Measurements from ENCODE around the gene ADH5.
"Not testable (repeated sequence)": the region's sequence is repeated elsewhere in the genome, so short reads cannot be mapped to it uniquely, and the experiment has no call there.

The ADH5 gene

GRCh38 chr4:99078336-99078735 lies 10.3 kb downstream of the ADH5 start:
- Histone ChIP-seq H2AFZ (ENCODE audit: low read depth, low read length) (no peak overlapping the region), H3K36me3 (ENCODE audit: insufficient read depth, low read length) (peaks cover 92% of the 10 kb centered on the region), H3K4me1 (ENCODE audit: insufficient read depth, low read length) (no peaks in the 10 kb centered on the region)

GRCh38 chr4:99077177-99077576 lies 11.4 kb downstream of the ADH5 start:
- no peak overlapping the region for H3K4me3 ChIP-seq (ENCODE audit: low read length)
- H3K4me1 ChIP-seq (ENCODE audit: insufficient read depth, low read length): no peaks in the 10 kb centered on the region
- no peaks in the 10 kb centered on the region for H3K9me3 ChIP-seq (ENCODE audit: low read length)
- no peaks in the 10 kb centered on the region for H3K27me3 ChIP-seq (ENCODE audit: insufficient read depth, low read length)
- no peak overlapping the region for H2AFZ ChIP-seq (ENCODE audit: low read depth, low read length)
- peaks cover 90% of the 10 kb centered on the region for H3K36me3 ChIP-seq (ENCODE audit: insufficient read depth, low read length)

More at GRCh38 chr4:99078336-99078735, 10.3 kb downstream of the ADH5 start:
- H3K9me3 ChIP-seq (ENCODE audit: low read length): no peaks in the 10 kb centered on the region
- H3K4me3 ChIP-seq (ENCODE audit: low read length): no peak overlapping the region
- no peaks in the 10 kb centered on the region for H3K27me3 ChIP-seq (ENCODE audit: insufficient read depth, low read length)

GRCh38 chr4:99076292-99076976 lies 12.2 kb downstream of the ADH5 start:
- H3K36me3 ChIP-seq (ENCODE audit: insufficient read depth, low read length): peaks cover 90% of the 10 kb centered on the region

GRCh38 chr4:99074816-99075215 lies 13.8 kb downstream of the ADH5 start:
- Histone ChIP-seq H3K4me1 (ENCODE audit: insufficient read depth, low read length) (no peaks in the 10 kb centered on the region), H2AFZ (ENCODE audit: low read depth, low read length) (no peak overlapping the region), H3K4me3 (ENCODE audit: low read length) (no peak overlapping the region), H3K9me3 (ENCODE audit: low read length) (no peaks in the 10 kb centered on the region), H3K36me3 (ENCODE audit: insufficient read depth, low read length) (peaks cover 89% of the 10 kb centered on the region), H3K27me3 (ENCODE audit: insufficient read depth, low read length) (no peaks in the 10 kb centered on the region)

More at GRCh38 chr4:99076292-99076976, 12.2 kb downstream of the ADH5 start:
- Histone ChIP-seq H3K9me3 (ENCODE audit: low read length) (no peaks in the 10 kb centered on the region), H3K27me3 (ENCODE audit: insufficient read depth, low read length) (no peaks in the 10 kb centered on the region), H3K4me3 (ENCODE audit: low read length) (no peak overlapping the region), H2AFZ (ENCODE audit: low read depth, low read length) (no peak overlapping the region), H3K4me1 (ENCODE audit: insufficient read depth, low read length) (no peaks in the 10 kb centered on the region)

GRCh38 chr4:99071159-99071558 lies 17.4 kb downstream of the ADH5 start:
- Histone ChIP-seq H3K4me3 (ENCODE audit: low read length) (no peak overlapping the region), H3K36me3 (ENCODE audit: insufficient read depth, low read length) (peaks cover 79% of the 10 kb centered on the region), H3K4me1 (ENCODE audit: insufficient read depth, low read length) (no peaks in the 10 kb centered on the region), H3K27me3 (ENCODE audit: insufficient read depth, low read length) (no peaks in the 10 kb centered on the region), H2AFZ (ENCODE audit: low read depth, low read length) (no peak overlapping the region), H3K9me3 (ENCODE audit: low read length) (no peaks in the 10 kb centered on the region)

DNA sequence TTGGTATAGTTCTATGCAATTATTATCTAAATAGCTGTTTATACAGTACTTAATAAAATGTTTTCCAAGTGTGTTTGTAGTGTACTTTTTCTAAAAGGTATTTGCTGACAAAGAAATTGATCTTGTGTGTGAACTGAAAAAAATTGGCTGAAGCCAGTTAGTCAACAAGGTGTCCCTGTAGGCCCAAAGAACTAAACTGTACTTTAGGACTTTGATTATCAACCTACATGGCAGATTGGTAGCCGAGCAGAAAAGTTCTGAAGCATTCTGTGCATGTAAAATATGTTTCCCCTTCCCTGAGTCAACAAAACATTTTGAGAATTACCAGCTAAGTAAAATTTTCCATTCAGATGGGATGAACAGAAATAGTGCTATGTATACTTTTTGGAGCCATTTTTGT lies 21.0 kb downstream of the ADH5 start:
- Histone ChIP-seq H3K36me3 (ENCODE audit: insufficient read depth, low read length) (peaks cover 48% of the 10 kb centered on the region), H3K4me3 (ENCODE audit: low read length) (no peak overlapping the region), H3K4me1 (ENCODE audit: insufficient read depth, low read length) (no peaks in the 10 kb centered on the region), H3K9me3 (ENCODE audit: low read length) (no peaks in the 10 kb centered on the region), H3K27me3 (ENCODE audit: insufficient read depth, low read length) (no peaks in the 10 kb centered on the region), H2AFZ (ENCODE audit: low read depth, low read length) (no peak overlapping the region)

- not testable (repeated sequence) for H3K4me3 ChIP-seq (ENCODE audit: low read length)
- peaks cover 41% of the 10 kb centered on the region for H3K36me3 ChIP-seq (ENCODE audit: insufficient read depth, low read length)
These were observed 23.1 kb downstream of the ADH5 start for GRCh38 chr4:99065521-99065920.

GRCh38 chr4:99062120-99062519 lies 26.5 kb downstream of the ADH5 start:
- peaks cover 38% of the 10 kb centered on the region for H3K36me3 ChIP-seq (ENCODE audit: insufficient read depth, low read length)
- H3K9me3 ChIP-seq (ENCODE audit: low read length): no peaks in the 10 kb centered on the region
- no peaks in the 10 kb centered on the region for H3K27me3 ChIP-seq (ENCODE audit: insufficient read depth, low read length)
- H3K4me3 ChIP-seq (ENCODE audit: low read length): no peak overlapping the region
- no peaks in the 10 kb centered on the region for H3K4me1 ChIP-seq (ENCODE audit: insufficient read depth, low read length)
- H2AFZ ChIP-seq (ENCODE audit: low read depth, low read length): no peak overlapping the region

More at GRCh38 chr4:99065521-99065920, 23.1 kb downstream of the ADH5 start:
- not testable (repeated sequence) for H2AFZ ChIP-seq (ENCODE audit: low read depth, low read length); H3K27me3 ChIP-seq (ENCODE audit: insufficient read depth, low read length); H3K4me1 ChIP-seq (ENCODE audit: insufficient read depth, low read length); H3K9me3 ChIP-seq (ENCODE audit: low read length)

DNA sequence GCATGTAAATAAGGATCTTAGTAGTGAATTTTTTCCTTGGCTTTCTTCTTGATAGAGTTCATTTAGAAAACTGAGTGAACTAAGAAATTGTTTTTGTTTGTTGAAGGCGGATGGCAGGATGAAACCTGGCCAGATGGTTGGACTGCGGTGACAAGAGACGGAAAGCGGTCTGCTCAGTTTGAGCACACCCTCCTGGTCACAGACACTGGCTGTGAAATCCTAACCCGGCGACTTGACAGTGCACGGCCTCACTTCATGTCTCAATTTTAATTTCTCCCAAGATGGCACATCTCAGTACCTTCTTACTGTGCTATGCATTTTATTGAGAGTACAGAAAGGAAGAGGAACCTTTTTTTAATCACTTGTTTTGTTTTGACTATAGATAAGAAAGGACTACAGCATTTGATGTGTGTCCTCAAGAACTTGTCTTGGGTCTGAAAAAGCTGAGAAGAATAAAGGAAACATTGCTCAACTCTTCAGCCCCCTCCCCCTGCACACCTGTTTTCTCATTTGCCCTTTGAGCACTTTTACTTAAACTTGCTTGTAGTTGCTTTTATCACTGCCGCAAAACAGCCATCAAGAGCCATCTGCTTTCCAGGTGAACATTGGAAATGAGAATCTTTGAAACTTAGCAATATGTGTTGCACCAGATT lies 27.4 kb downstream of the ADH5 start:
- Histone ChIP-seq H2AFZ (ENCODE audit: low read depth, low read length) (no peak overlapping the region), H3K27me3 (ENCODE audit: insufficient read depth, low read length) (no peaks in the 10 kb centered on the region), H3K9me3 (ENCODE audit: low read length) (no peaks in the 10 kb centered on the region), H3K4me1 (ENCODE audit: insufficient read depth, low read length) (no peaks in the 10 kb centered on the region), H3K36me3 (ENCODE audit: insufficient read depth, low read length) (peaks cover 38% of the 10 kb centered on the region), H3K4me3 (ENCODE audit: low read length) (no peak overlapping the region)

- Histone ChIP-seq H3K4me1 (ENCODE audit: insufficient read depth, low read length) (no peaks in the 10 kb centered on the region), H3K9me3 (ENCODE audit: low read length) (no peaks in the 10 kb centered on the region), H2AFZ (ENCODE audit: low read depth, low read length) (no peak overlapping the region), H3K27me3 (ENCODE audit: insufficient read depth, low read length) (no peaks in the 10 kb centered on the region), H3K36me3 (ENCODE audit: insufficient read depth, low read length) (peaks cover 38% of the 10 kb centered on the region), H3K4me3 (ENCODE audit: low read length) (no peak overlapping the region)
These were observed 29.0 kb downstream of the ADH5 start for GRCh38 chr4:99059550-99059949.

- Histone ChIP-seq H3K36me3 (ENCODE audit: insufficient read depth, low read length) (peaks cover 44% of the 10 kb centered on the region), H2AFZ (ENCODE audit: low read depth, low read length) (no peak overlapping the region), H3K4me3 (ENCODE audit: low read length) (no peak overlapping the region), H3K27me3 (ENCODE audit: insufficient read depth, low read length) (no peaks in the 10 kb centered on the region), H3K9me3 (ENCODE audit: low read length) (no peaks in the 10 kb centered on the region), H3K4me1 (ENCODE audit: insufficient read depth, low read length) (no peaks in the 10 kb centered on the region)
These were observed 30.4 kb downstream of the ADH5 start for GRCh38 chr4:99058228-99058627.

DNA sequence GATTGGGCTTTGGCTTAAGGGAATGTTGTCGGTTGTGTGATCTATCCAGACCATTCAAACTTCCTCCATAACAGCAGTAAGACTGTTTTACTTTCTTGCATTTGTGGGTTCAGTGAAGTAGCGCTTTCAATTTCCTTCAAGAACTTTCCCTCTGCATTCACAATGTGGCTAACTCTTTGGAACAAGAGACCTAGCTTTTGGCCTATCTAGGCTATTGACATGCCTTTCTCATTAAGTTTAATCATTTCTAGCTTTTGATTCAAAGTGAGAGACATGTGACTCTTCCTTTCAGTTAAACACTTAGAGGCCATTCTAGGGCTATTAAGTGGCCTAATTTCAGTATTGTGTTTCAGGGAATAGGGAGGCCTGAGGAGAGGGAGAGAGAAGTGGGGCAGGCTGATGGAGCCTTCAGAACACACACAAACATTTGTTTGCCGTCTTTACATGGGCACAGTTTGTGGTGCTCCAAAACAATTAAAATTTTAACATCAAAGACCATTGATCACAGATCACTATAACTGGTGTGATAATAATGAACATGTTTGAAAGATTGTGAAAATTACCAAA lies 34.1 kb downstream of the ADH5 start:
- Histone ChIP-seq H3K27me3 (ENCODE audit: insufficient read depth, low read length) (no peaks in the 10 kb centered on the region), H3K4me1 (ENCODE audit: insufficient read depth, low read length) (no peaks in the 10 kb centered on the region), H2AFZ (ENCODE audit: low read depth, low read length) (no peak overlapping the region), H3K36me3 (ENCODE audit: insufficient read depth, low read length) (peaks cover 59% of the 10 kb centered on the region), H3K4me3 (ENCODE audit: low read length) (no peak overlapping the region), H3K9me3 (ENCODE audit: low read length) (peaks cover 9% of the 10 kb centered on the region)

DNA sequence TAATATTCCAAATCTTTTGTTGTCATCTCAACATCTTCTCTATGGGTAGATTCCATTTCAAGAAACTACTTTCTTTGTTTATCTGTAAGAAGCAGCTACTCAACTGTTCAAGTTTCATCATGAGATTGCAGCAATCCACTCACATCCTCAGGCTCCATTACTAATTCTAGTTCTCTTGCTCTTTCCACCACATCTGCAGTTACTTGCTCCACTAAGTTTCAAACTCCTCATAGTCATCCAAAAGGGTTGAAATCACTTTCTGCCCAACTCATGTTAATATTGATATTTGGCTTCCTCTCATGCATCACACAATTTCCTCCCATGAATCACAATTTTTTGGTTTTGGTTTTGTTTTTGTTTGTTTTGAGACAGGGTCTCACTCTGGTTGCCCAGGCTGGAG lies 35.7 kb downstream of the ADH5 start:
- no peak overlapping the region for H3K4me3 ChIP-seq (ENCODE audit: low read length)
- peaks cover 56% of the 10 kb centered on the region for H3K36me3 ChIP-seq (ENCODE audit: insufficient read depth, low read length)

More for the DNA sequence above, 35.7 kb downstream of the ADH5 start:
- Histone ChIP-seq H3K27me3 (ENCODE audit: insufficient read depth, low read length) (no peaks in the 10 kb centered on the region), H2AFZ (ENCODE audit: low read depth, low read length) (no peak overlapping the region), H3K9me3 (ENCODE audit: low read length) (peaks cover 9% of the 10 kb centered on the region), H3K4me1 (ENCODE audit: insufficient read depth, low read length) (no peaks in the 10 kb centered on the region)
